Measurements from ENCODE around the gene DIRAS1.
A peak's percentile ranks its signal among the peaks of the same experiment; 100 is the strongest.
"Not testable (repeated sequence)": the region's sequence is repeated elsewhere in the genome, so short reads cannot be mapped to it uniquely, and the experiment has no call there.

Gene DIRAS1

DNA sequence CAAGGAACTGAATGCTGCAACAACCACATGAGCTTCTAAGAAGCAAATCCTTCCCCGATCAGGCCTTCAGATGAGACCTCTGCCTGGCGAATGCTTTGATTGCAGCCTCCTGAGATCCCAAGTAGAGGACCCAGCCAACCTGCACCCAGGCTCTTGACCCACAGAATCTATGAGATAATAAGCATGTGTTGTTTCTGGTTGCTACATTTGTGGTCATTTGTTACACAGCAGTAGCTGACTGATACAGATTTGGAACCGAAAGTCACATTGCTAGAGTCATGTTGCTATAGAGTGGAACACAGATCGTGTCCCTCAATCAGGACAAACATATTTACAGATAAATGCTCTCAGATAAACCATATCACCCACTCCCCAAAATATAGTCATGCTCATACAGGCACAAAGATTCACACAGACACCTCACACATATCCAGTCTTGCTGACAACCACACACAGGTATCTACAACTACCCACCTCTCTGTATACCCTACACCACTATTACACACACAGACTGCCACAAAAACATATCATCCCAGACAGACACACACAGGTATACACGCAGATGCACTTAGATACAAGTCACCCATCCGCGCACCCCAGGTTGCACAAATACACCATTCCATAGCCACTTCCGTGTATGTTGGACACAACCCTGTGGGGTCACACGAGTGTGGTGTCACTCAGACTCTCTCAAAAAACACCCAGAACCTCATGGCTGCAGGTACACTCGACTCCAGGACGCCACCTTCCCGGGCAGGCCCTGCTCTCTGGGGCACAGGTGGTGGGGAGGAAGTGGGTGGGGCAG lies 5.5 kb downstream of the DIRAS1 start:
- no peak for DNase-seq (ENCODE audit: extremely low spot score, insufficient read length, low read depth)
- FAIRE-seq = no peak

DNA sequence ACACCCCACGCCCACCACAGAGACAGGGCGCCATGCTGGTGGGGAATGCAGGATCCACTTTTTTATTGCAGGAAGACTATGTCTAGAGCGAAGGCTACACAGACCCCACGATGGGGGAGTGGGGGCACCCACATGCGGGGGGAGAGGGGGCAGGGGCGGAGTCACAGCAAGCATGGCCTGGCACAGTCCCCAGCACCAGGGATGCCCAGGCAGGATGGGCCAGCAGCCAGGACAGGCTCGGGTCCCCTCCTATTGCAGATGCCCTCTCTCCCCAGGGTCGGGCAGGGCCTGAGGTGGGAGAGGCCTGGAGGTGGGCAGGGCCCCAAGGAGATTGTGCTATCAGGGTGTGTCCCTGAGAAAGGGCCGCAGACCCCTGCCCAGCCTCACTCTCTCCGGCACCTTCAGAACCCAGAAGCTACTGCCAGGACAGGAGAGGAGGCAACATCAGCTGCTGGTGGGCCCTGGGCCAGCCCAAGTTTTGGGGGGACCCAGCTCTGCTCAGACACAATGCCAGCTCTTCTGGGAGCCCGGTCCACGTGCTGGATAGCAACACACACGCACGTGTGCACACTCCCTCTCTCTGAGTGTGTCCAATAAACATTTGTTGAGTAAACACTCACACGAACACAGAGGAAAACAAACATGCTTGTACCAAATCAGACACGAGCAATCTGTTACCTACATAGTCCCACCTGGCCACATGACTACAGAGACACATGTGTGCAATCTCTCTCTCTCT lies 6.5 kb downstream of the DIRAS1 start:
- no peak for FAIRE-seq

DNA sequence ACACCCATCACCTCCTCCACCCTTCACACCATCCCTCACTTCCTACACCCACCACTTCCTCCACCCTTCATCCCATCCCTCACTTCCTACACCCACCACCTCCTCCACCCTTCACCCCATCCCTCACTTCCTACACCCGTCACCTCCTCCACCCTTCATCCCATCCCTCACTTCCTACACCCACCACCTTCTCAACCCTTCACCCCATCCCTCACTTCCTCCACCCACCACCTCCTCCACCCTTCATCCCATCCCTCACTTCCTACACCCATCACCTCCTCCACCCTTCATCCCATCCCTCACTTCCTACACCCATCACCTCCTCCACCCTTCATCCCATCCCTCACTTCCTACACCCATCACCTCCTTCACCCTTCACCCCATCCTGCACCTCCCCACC lies 7.1 kb downstream of the DIRAS1 start:
- not testable (repeated sequence) for FAIRE-seq; DNase-seq (ENCODE audit: extremely low spot score, insufficient read length, low read depth)

More for the DNA sequence above, 6.5 kb downstream of the DIRAS1 start:
- DNase-seq (ENCODE audit: extremely low spot score, insufficient read length, low read depth) = no peak

DNA sequence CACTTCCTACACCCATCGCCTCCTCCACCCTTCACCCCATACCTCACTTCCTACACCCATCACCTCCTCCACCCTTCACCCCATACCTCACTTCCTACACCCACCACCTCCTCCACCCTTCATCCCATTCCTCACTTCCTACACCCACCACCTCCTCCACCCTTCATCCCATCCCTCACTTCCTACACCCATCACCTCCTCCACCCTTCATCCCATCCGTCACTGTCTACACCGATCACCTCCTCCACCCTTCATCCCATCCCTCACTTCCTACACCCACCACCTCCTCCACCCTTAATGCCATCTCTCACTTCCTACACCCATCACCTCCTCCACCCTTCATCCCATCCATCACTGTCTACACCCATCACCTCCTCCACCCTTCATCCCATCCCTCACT lies 8.0 kb downstream of the DIRAS1 start:
- not testable (repeated sequence) for FAIRE-seq; DNase-seq (ENCODE audit: extremely low spot score, insufficient read length, low read depth)

DNA sequence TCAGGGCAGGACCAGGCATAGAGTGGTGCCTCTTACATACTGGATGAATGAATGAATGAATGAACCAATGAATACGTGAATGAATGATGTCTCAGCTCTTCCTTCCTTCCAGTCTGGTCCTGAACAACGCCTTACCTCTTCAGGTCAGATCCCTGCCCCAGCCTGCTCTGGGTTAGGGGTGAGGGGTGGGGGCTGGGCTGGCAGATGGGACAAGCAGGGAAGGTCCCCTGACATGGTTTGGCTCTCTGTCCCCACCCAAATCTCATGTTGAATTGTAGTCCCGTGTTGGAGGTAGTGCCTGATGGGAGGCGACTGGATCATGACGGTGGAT lies 9.3 kb downstream of the DIRAS1 start:
- FAIRE-seq (no peak), DNase-seq (ENCODE audit: extremely low spot score, insufficient read length, low read depth) (no peak)

DNA sequence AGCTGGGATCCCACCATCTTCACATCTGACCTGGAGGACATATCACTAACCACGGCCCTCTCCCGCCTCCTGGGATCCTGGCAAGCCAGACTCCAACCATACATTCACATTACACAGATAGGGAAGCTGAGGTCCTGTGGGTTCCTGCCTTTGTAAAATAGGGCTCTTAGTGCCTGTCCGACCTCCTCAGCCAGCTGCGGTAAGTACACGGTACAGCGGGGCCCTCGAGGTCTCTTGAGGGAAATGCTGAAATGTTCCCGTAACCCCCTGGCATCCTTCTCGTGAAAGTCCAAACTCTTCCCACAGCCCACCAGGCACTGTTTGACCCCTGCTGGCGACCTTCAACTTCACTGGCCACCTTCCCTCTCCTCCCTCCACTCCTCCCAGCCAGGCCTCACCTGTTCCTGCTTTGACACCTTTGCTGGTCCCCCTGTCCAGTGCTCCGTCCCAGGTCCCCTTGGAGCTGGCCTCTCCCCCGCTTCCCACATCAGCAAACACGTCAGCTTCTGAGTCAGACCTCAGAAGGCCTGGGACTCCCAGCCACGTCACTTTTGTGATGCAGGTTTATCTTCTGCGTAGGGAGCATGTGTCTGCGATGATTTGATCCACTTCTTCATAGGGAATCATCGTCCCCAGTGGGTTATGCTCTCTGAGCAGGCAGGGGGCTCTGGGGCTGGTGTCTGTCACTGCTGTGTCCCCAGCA lies 9.8 kb downstream of the DIRAS1 start:
- no peak for DNase-seq (ENCODE audit: extremely low spot score, insufficient read length, low read depth)

DNA sequence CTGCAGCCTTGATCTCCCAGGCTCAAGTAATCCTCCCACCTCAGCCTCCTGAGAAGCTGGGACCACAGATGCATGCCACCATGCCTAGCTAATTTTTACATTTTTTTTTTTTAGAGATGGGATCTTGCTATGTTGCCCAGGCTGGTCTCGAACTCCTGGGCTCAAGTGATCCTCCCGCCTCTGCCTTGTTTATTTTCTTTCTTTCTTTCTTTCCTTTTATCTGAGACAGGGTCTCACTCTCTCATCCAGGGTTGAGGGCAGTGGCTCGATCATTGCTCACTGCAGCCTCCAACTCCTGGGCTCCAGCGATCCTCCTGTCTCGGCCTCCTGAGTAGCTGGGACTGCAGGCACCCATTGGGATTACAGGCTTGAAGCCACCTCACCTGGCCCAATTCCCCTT lies 14.9 kb downstream of the DIRAS1 start:
- FAIRE-seq (no peak), DNase-seq (ENCODE audit: extremely low spot score, insufficient read length, low read depth) (no peak)

More for the DNA sequence above, 9.8 kb downstream of the DIRAS1 start:
- FAIRE-seq = no peak

DNA sequence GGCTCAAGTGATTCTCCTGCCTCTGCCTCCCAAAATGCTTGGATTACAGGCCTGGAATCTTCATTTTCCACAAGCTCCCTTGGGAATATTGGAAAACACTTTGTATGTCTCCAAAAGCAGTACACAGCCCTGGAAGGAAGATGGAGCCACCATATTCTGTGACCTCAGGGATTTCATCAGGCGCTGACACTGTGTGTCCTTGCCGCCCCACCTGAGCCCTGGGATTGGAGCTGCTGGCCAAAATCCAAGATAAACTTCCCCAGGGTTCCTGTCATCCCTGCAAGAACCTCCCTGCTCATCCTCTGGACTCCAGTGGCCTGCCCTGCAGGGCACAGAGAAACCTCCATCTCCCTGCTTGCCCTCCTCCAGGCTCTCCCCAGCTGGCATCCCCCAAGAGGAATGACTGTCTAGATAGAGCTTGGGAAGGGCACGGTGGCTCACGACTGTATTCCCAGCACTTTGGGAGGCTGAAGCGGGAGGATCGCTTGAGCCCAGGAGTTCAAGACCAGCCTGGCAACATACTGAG lies 17.4 kb downstream of the DIRAS1 start:
- DNase-seq (ENCODE audit: extremely low spot score, insufficient read length, low read depth) = no peak
- no peak for FAIRE-seq

DNA sequence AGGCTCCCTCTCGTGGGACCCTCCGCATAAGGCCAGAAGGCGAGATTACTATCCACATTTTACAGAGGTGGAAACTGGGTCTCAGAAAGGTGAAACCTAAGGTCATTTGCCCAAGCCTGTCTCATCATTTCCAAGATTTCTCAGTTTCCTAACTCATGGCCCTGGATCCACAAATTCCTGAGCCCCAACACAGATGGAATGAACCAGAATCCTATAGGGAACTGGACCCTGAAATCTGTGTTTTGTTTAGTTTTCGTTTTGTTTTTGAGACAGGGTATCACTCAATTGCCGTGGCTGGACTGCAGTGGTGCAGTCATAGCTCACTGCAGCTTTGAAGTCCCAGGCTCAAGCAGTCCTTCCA lies 18.1 kb downstream of the DIRAS1 start:
- DNase-seq (ENCODE audit: extremely low spot score, insufficient read length, low read depth) = no peak
- FAIRE-seq = no peak

DNA sequence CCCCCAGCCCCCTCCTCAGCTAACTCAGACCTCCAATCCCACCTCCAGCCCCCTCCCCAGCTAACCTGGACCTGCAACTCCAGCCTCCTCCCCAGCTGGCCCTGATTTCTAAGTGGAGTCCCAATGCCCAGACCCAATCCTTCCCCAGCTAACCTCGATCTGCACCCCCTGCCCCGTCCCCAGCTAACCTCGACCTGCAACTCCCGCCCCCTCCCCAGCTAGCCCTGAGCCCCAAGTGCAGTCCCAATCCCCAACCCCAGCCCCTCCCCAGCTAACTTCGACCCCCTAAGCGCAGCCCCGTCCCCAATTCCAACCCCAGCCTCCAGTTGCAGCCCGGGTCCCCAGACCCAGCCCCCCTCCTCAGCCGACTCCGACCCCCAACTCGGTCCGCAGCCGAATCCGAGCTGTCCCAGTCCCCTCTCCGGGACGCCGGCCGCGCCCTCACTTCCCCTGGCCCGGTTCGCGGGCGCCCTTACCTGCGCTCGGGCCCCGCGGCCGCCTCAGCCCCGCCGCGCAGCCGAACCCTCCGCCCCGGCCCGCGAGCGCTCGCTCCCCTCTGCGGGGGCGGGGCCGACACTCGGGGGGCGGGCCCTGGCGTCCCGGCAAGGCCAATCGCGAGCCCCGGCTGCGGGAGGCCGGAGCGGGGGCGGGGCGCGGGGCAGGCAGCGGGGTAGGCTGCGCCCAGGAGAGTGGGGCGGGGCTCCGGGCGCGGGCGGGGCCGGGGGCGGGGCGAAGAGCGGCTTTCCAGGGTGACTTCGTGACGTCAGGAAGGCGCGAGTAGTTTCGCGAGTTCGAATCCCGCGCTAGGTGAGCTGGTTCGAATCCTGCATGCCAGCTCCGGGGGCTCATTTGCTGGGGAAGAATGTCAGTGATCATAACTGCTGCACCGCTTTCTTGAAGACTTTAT lies 18.7 kb downstream of the DIRAS1 start, which contains the start of gene GNG7:
Gene GNG7, minus strand, starts transcription at position 525 of the 907 bp plus-strand sequence. CDS start 182,006 bp downstream, outside the sequence.
- FAIRE-seq (peak; percentile 67), DNase-seq (ENCODE audit: extremely low spot score, insufficient read length, low read depth) (peak; percentile 100)

DNA sequence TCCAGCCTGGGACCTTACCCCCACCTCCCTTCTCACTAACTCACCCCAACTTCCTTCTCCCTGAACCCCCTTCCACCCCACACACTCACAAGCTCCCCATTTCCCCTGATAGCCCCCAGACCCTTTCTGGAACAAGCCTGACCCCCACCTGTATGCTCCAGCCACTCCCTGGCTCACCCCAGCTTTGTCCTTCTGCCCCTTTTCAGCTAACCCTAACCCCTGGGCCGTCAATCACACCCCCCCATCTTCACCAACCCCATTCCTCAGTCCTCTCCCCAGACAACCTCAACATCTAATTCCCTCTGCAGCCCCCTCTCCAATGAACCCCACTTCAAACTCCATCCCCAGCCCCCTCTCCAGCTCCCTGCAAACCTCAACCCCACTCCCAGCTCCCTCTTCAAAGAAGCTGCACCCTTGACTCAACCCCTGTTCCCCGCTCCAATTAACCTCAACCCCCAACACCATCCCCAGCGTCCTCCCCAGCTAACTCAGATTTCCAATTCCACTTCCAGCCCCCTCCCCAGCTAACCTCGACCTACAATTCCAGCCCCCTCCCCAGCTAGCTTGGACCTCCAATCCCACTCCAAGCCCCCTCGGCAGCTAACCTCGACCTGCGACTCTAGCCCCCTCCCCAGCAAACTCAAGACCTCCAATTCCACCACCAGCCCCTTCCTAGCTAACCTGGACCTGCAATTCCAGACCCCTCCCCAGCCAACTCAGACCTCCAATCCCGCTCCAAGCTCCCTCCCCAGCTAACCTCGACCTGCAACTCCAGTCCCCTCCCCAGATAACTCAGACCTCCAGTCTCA lies 19.6 kb downstream of the DIRAS1 start:
- DNase-seq (ENCODE audit: extremely low spot score, insufficient read length, low read depth) (no peak), FAIRE-seq (no peak)

DNA sequence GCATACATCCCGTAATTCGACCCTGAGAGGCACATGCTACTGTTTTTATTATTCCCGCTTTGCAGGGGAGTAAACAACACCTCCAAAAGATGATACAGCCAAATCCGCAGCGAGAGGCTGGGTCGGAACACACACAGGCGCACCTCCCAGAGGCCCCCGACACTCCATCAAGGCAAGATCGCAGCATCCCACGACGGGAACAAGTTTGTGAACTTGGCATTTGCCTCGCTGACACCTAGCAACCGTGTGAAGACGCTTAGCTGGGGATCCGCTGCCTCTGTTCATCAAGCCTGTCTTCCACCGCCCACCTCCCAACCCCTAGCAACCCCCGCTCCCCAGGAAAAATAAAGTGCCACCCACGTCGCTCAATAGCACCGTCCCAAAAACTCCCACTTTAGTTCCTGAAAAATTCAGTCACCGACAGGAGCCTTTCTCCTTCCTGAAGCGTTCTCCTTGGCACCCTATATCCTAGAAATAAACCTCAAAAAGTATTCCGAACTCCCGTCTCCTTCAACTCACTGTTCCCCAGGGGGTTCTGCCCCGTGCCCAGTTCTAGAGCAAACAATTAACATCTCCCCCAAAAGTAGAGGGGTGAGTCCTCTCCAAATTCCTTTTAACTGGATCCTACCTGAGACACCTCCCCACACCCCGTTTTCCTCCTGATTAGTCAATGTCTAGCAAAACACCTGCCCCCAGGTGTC lies 20.4 kb downstream of the DIRAS1 start:
- no peak for FAIRE-seq

DNA sequence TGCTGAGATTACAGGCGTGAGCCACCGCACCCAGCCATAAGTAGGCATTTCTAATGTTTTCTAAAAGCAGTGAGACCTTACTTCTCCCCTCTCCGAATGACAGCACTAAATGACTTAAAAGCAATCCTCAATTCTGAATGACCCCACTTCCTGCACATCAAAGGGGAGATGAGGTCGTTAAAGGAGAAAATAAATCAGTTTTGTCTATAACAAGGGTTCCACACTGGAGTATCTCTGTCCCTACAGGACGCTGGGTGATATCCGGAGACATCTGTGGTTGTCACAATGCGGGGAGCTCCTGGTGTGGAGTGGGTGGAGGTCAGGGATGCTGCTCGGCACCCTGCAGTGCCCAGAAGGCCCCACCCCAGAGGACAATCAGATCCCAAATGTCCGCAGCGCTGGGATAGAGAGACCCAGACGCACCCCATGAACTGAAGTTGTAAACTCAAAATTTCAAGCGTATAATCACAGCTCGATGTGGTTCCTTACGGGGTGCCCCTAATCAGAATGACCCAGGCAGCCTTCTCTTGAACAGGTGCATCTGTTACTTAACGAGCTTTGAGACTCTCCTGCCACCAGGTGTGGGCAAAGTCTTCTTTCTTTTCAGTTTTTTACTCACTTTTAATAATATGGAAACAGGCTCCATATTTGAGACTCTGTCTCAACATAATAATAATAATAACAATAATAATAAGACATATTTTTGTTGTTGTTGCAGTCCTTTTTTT lies 21.6 kb downstream of the DIRAS1 start:
- FAIRE-seq = peak; percentile 52
- DNase-seq (ENCODE audit: extremely low spot score, insufficient read length, low read depth) = no peak

More for the DNA sequence above, 20.4 kb downstream of the DIRAS1 start:
- no peak for DNase-seq (ENCODE audit: extremely low spot score, insufficient read length, low read depth)

DNA sequence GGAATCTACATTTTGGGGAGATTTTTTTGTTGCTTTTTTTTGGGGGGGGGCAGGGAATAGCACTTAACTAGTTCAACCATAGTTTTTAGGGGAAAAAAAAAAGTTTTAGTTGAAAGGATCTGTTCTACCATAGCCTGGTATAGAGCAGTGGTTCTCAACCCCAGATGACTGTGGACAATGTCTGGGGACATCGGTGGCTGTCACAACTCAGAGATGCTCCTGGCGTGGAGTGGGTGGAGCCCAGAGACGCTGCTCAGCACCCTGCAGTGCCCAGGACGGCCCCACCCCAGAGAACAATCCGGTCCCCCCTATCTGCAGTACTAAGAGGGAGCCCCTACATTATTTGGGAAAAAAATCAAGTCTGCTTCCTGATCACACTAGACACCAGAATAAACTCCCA lies 27.0 kb downstream of the DIRAS1 start:
- DNase-seq (ENCODE audit: extremely low spot score, insufficient read length, low read depth) (no peak), FAIRE-seq (no peak)

DNA sequence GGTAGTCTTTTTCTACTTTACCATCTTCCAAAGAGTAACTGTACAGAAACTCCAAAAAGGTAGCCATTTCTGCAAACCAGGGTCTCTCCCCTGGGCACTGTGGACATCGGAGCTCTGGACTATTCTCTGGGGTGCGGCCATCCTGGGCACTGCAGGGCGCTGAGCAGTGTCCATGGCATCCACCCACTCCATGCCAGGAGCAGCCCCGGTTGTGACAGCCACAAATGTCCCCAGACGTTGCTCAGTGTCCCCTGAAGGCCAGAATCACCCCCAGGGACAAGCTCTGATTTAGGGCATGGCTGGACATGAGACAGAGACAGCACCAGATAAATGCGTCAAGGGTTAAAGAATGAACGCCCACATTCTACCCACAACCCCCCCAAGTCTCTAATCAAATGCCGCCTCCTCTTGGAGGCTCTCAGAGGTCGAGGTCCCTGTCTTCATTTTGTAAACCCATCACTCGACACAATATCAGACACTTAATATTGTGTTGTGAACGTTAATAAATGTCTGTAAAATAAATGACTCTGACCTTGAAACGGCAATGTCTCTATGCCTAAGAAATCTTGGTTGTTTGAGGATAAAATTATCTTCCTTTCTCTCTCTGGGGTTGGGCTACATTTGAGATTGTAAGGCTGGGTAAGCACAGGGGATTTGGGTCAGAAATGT lies 27.5 kb downstream of the DIRAS1 start:
- no peak for FAIRE-seq
- no peak for DNase-seq (ENCODE audit: extremely low spot score, insufficient read length, low read depth)

DNA sequence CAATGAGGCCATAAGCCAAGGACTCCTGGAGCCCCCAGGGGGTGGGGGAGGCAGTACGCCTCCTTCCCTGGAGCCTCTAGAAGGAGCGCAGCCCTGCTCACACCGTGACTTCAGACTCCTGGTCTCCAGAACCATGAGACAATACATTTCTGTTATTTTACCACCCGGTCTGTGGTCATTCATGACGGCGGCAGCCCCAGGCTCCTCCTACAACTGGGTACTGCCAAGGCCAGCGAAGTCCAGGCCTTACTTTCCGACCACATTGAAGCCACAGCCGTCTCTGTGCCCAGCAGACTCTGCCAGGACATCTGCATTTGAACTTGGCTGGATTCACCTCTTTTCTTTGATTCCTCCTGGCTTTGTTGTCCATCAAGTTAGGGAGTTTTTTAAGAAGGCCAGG lies 29.2 kb downstream of the DIRAS1 start:
- DNase-seq (ENCODE audit: extremely low spot score, insufficient read length, low read depth) = no peak
- no peak for FAIRE-seq

DNA sequence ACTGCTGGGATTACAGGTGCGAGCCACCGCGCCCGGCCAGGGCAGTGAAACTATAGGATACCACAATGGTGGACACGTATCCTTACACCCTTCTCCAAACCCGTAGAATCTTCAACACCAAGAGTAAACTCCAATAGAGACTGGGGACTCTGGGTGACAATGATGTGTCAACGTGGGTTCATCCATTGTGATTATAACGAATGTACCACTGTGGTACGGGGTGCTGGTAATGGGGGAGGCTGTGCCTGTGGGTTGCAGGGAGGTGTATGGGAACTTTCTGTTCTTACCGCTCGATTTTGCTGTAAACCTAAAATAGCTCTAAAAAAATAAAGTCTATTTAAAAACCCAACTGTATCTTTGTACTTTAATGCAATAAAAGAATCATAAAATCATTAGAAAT lies 30.3 kb downstream of the DIRAS1 start:
- FAIRE-seq (no peak), DNase-seq (ENCODE audit: extremely low spot score, insufficient read length, low read depth) (no peak)
